Stomach smooth muscle (tissue), 2 donors: Measurements from ENCODE around the gene CCR6.

Source experiments
- H3K27ac ChIP-seq: one replicate; pipeline ENCODE4 v1.7.0; 2013; ENCODE audit warnings: mild to moderate bottlenecking, low read length, inconsistent platforms
- H3K27me3 ChIP-seq, 2 donors: one replicate each; pipeline ENCODE4 v1.7.0; 2013; ENCODE audit warnings: low read length in 2 of 2; ENCODE audit not compliant: insufficient read depth in 2 of 2, control insufficient read depth in 1 of 2
- H3K36me3 ChIP-seq, 2 donors: one replicate each; pipeline ENCODE4 v1.7.0; 2013; ENCODE audit warnings: low read length in 2 of 2; ENCODE audit not compliant: control insufficient read depth in 2 of 2, insufficient read depth in 2 of 2
- H3K4me1 ChIP-seq: one replicate; pipeline ENCODE4 v1.7.0; 2013; ENCODE audit warnings: low read length; ENCODE audit not compliant: control insufficient read depth, insufficient read depth
- H3K4me3 ChIP-seq, 2 donors: one replicate each; pipeline ENCODE4 v1.7.0; 2013; ENCODE audit warnings: low read length in 2 of 2
- H3K9ac ChIP-seq, 2 donors: one replicate each; pipeline ENCODE4 v1.7.0; 2013; ENCODE audit warnings: low read length in 2 of 2, mild to moderate bottlenecking in 1 of 2
- H3K9me3 ChIP-seq, 2 donors: one replicate each; pipeline ENCODE4 v1.7.0; 2013; ENCODE audit warnings: low read length in 2 of 2; ENCODE audit not compliant: control insufficient read depth in 2 of 2
- donor health status: healthy.
- donor health status: Pancreatic carcinoma.

Gene CCR6

DNA sequence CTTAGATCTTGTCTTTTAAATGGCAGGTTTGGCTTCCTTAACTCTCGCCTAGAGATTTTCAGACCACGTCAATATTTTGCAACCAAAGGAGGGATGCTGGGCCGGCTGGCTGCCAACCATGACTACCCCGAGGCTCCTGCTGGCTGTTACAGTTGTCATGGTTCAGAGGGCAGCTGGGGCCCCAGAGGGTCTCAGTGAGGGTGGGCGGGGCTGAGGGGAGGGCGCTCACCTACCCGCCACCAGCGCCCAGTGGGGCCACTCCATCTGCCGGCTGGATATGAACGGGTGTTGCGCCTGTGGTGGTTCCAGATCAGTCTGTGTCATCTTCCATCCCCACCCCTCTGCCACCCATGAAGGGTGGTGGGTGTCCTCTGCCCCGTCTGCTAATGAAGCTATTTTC is 22.6 kb downstream of the CCR6 start:
- Histone ChIP-seq H3K4me3 (no peak overlapping the region), H3K27ac (no peak overlapping the region), H3K27me3 (peaks cover 4 to 6% of the 10 kb centered on the region in 2 donors), H3K4me1 (no peaks in the 10 kb centered on the region), H3K9me3 (no peaks in the 10 kb centered on the region), H3K36me3 (no peaks in the 10 kb centered on the region), H3K9ac (no peak overlapping the region)

DNA sequence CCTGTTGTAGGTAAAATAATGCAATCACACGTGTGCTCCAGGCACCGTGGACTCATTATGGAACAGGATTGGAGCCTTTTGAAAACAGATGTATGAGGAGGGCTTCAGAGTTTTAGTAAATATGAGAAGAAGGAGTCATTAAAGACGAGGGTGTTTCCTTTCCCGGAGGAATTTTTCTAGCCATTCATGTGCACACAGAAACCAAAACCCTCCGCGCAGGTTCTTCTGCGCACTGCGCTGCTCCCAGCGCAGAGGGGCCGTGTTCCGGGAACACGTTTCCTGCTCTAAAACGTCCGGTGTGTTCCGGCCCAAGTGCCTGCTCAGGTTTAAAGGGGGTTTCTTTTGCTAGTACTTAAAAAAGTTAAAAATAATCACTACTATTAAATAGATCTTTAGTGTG is 23.2 kb downstream of the CCR6 start:
- H3K36me3 ChIP-seq: no peaks in the 10 kb centered on the region

DNA sequence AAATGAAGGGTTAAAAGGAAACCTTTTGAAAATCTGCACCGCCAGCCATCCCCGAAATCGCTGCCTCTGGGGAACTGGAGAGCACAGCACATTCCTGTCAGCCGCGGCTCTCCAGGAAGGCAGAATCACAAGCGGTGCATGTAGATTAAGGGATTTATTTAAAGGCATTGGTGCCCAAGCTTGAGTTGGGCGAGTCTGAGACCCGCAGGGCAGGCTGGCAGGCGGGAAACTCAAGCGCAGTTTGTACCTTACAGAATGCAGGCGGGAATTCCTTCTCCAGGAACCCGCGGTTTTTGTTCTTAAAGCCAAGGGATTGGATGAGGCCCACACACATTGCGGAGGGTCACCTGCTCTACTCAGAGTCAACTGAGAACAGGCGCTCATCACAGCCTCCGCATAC is 24.1 kb downstream of the CCR6 start:
- no peaks in the 10 kb centered on the region for H3K4me1 ChIP-seq
- no peaks in the 10 kb centered on the region for H3K36me3 ChIP-seq
- H3K9ac ChIP-seq: no peak overlapping the region
- H3K4me3 ChIP-seq: no peak overlapping the region
- no peaks in the 10 kb centered on the region for H3K9me3 ChIP-seq
- H3K27ac ChIP-seq: no peak overlapping the region
- peaks cover 0 to 9% of the 10 kb centered on the region in 2 donors for H3K27me3 ChIP-seq

More for the DNA sequence above, 23.2 kb downstream of the CCR6 start:
- no peaks in the 10 kb centered on the region for H3K9me3 ChIP-seq
- H3K4me1 ChIP-seq: no peaks in the 10 kb centered on the region
- H3K9ac ChIP-seq: no peak overlapping the region
- no peak overlapping the region for H3K4me3 ChIP-seq
- H3K27me3 ChIP-seq: peaks cover 3 to 9% of the 10 kb centered on the region in 2 donors
- H3K27ac ChIP-seq: no peak overlapping the region

DNA sequence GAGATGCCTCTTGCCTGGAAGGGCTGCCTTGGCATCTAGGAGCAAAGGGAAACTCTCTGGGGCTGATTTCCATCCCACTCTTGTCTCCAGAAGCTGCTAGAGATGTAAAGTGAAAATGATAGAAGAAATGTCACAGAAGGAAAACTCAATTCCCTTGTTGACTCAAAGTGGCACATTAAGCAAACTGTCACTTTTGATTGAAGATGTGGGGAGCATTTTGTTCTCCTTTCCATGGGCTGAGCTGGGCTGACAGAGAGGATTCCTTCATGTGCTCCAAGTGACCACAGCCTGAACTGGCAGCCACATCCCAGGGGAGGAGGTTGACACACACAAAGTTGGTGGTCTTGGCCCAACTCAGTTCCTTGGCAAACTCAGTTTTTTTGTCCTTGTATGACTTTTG is 25.1 kb downstream of the CCR6 start:
- Histone ChIP-seq H3K4me1 (no peaks in the 10 kb centered on the region), H3K9me3 (no peaks in the 10 kb centered on the region), H3K27me3 (peaks cover 0 to 9% of the 10 kb centered on the region in 2 donors), H3K9ac (no peak overlapping the region), H3K27ac (no peak overlapping the region), H3K36me3 (no peaks in the 10 kb centered on the region), H3K4me3 (no peak overlapping the region)

DNA sequence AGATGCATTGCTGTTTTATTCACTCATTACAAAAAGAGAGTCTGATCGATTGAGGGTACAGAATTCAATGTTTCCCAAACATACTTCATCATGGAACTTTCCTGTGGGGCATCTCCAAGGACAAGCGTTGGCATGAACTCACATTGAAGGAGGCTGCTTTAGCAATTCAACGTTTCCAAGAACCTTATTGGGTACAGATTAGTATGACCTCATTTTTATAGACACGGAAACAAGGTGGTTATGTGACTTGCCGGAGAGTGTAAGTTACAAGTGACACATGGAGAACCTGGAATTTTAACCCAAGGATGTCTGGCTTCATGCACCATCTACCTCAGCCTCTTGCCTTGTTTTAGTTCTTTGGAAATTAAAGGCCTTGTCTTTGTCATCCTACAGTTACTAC is 26.1 kb downstream of the CCR6 start:
- Histone ChIP-seq H3K36me3 (no peaks in the 10 kb centered on the region), H3K4me3 (no peak overlapping the region), H3K27ac (no peak overlapping the region), H3K9me3 (no peaks in the 10 kb centered on the region), H3K9ac (no peak overlapping the region), H3K4me1 (no peaks in the 10 kb centered on the region), H3K27me3 (peaks cover 0 to 9% of the 10 kb centered on the region in 2 donors)

DNA sequence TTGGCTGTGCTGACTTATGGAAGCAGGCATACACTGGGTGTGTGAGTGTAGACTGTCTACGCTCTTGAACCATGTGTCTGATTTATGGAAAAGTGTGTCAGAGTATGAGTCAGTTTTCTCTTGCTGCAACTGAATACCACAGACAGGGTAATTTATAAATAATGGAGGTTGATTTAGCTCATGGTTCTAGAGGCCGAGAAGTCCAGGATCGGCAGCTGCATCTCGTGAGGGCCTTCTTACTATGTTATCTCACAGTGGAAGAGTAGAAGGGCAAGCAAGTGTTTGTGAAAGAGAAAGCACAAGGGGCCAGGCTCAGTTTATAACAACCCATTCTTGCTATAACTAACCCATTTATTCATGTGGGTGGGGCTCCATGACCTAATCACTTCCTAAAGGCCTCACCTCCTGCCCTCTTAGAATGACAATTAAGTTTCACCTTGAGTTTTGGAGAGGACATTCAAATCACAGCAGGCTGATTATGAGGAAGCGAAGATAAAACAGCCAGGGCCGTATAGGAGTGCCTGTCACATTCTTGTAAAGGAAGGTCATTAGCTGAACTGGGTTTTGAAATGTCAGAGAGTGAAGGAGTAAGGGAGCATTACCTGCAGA is 28.1 kb downstream of the CCR6 start:
- Histone ChIP-seq H3K9me3 (no peaks in the 10 kb centered on the region), H3K27ac (no peak overlapping the region), H3K27me3 (peaks cover 0 to 9% of the 10 kb centered on the region in 2 donors)

DNA sequence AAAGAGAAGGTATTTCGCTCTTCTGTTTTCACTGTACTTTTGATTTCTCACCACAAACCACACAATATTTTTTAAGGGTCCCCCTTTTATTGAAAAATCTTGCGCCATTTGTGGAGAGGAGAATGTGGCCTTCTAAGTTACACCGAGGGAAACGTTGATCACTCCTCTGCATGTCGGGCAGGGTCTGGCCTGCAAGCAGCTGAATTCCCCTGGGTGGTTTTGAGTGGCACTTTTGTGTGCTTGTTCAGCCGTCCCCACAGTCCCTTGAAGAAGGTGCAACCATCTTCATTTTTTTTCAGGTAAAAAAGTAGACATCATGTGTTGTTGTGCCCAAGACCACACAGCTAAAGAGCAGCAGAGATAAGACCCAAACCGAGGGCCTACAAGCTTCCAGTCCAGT is 28.8 kb downstream of the CCR6 start:
- no peaks in the 10 kb centered on the region for H3K36me3 ChIP-seq
- no peaks in the 10 kb centered on the region for H3K9me3 ChIP-seq
- no peak overlapping the region for H3K4me3 ChIP-seq
- peaks cover 0 to 7% of the 10 kb centered on the region in 2 donors for H3K27me3 ChIP-seq
- no peak overlapping the region for H3K27ac ChIP-seq
- H3K4me1 ChIP-seq: no peaks in the 10 kb centered on the region
- H3K9ac ChIP-seq: no peak overlapping the region

More for the DNA sequence above, 28.1 kb downstream of the CCR6 start:
- H3K9ac ChIP-seq: no peak overlapping the region
- H3K4me3 ChIP-seq: no peak overlapping the region
- no peaks in the 10 kb centered on the region for H3K36me3 ChIP-seq
- H3K4me1 ChIP-seq: no peaks in the 10 kb centered on the region

DNA sequence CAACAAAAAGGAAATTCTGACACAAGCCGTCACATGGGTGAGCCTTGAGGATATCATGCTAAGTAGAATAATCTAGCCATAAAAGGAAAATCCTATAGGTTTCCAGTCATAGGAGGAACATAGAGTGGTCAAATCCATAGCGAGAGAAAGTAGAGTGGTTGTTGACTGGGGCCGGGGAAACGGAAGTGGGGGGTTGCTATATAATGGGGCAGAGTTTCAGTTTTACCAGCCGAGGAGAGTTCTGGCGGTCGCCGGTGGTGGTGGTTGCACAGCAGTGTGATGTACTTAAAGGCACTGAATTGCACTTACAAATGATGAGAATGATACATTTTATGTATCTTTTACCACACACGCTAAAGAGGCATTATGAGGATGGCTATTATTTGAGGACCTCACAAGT is 30.0 kb downstream of the CCR6 start:
- no peaks in the 10 kb centered on the region for H3K9me3 ChIP-seq
- H3K27ac ChIP-seq: no peak overlapping the region
- H3K4me1 ChIP-seq: no peaks in the 10 kb centered on the region
- H3K4me3 ChIP-seq: no peak overlapping the region
- peaks cover 0 to 3% of the 10 kb centered on the region in 2 donors for H3K27me3 ChIP-seq
- H3K36me3 ChIP-seq: no peaks in the 10 kb centered on the region
- H3K9ac ChIP-seq: no peak overlapping the region

DNA sequence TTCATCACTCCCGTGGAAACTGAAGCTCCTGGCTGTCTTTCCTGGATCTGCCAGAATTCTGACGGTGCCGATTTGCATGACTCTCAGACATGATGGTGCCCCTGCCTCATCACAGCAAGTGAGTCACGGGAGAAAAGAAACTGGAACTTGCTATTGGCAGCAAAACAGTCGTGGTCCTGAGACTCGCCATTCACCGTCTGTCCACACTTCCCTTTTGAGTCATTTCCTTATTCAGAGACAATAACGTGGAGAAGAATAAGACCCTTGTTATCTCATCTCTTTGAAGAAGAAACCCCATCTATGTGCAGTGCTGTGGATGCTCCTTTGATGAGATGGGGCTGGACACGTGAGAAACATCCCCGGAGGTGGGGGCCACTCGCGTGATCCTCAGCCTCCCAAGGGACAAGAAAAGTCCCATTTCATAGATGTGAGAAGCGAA is 30.6 kb downstream of the CCR6 start:
- no peaks in the 10 kb centered on the region for H3K4me1 ChIP-seq
- H3K9ac ChIP-seq: no peak overlapping the region
- H3K36me3 ChIP-seq: no peaks in the 10 kb centered on the region

DNA sequence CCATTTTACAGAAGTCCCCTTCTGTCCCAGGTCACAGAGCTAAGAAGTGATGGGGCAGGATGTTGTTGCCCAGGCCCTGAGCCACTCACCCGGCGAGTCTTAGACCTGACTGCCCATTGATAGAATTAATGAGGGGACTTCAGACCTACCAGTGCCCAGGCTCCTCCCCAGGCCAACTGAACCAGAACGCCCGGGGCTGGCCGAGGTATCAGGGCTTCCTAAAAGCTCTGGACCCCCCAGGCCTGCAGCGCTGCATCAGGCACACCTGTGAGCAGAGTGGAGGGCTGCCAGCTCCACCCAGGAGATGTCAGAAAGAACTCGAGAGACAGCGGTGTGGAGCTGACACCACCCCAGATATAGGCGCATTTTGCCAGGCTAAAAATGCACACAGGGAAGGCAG is 31.4 kb downstream of the CCR6 start:
- Histone ChIP-seq H3K27ac (no peak overlapping the region), H3K27me3 (peaks cover 0 to 3% of the 10 kb centered on the region in 2 donors), H3K36me3 (no peaks in the 10 kb centered on the region), H3K9me3 (no peaks in the 10 kb centered on the region), H3K4me1 (no peaks in the 10 kb centered on the region), H3K9ac (no peak overlapping the region), H3K4me3 (no peak overlapping the region)

More for the DNA sequence above, 30.6 kb downstream of the CCR6 start:
- H3K4me3 ChIP-seq: no peak overlapping the region
- peaks cover 0 to 3% of the 10 kb centered on the region in 2 donors for H3K27me3 ChIP-seq
- no peak overlapping the region for H3K27ac ChIP-seq
- H3K9me3 ChIP-seq: no peaks in the 10 kb centered on the region

DNA sequence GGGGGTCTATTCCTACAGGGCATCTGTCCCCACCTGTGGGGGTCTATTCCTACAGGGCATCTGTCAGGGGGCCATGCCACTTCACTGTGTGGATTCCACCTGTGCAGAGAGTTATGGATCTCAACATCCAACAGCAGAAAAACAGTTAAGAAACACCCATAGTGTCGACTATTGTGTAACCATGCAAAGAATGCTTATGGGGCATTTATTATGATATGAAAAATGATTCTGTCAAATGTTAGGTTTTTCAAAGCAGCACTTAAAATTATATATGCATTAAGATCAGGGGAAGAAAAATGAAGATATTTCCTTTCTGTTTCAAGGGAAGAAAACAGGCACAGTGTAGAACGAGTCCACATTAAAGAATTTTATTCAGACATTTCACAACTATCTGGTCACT is 32.0 kb downstream of the CCR6 start:
- Histone ChIP-seq H3K27me3 (peaks cover 0 to 3% of the 10 kb centered on the region in 2 donors), H3K4me3 (no peak overlapping the region), H3K9ac (no peak overlapping the region), H3K36me3 (no peaks in the 10 kb centered on the region), H3K4me1 (no peaks in the 10 kb centered on the region), H3K9me3 (no peaks in the 10 kb centered on the region), H3K27ac (no peak overlapping the region)
